Measurements from ENCODE around the gene RPS6KA4. TPM values are rescaled to one million over a fixed set of nuclear protein-coding genes. Genes with fewer than 3 reads are reported as not detected.

Gene RPS6KA4
- total RNA-seq, 6 donors from 2014 or later = 16.3 to 93.2 (median 46.7) TPM

- 17% methylated on average over 4 of the region's 7 CpGs; no CpG with 5 or more reads in 1 of the 2 donors for WGBS, 2 donors
Observed at GRCh38 chr11:64358536-64358906, 441 bp upstream of the RPS6KA4 start.

GRCh38 chr11:64359712-64360445, 917 bp downstream of the RPS6KA4 start:
- H3K9me3 ChIP-seq = no peaks in the 10 kb centered on the region
- peak overlapping the region; percentile 78 to 99 (median 84) for H3K4me3 ChIP-seq
- peaks cover 20 to 45% (median 39%) of the 10 kb centered on the region in 4 donors for H3K36me3 ChIP-seq
- DNase-seq (peak; percentile 29 to 88), ATAC-seq (ENCODE audit: low FRiP score in 2 of 2) (peak; percentile 3 to 6)
- H3K27ac ChIP-seq = peak overlapping the region in 3 of 4 donors; percentile 88 to 90 (median 90)
- H3K4me1 ChIP-seq = peaks cover 32 to 45% (median 37%) of the 10 kb centered on the region in 4 donors
- WGBS, 2 donors = 34 to 51% methylated on average over 13 to 22 of the region's 38 CpGs
- TF ChIP-seq CTCF (IDR thresholded peaks at IDR 0.05) = peak in 1 of 6 experiments; percentile 22
- TF ChIP-seq EP300 (IDR thresholded peaks at IDR 0.05) = no peak
- no peak for TF ChIP-seq POLR2A (IDR thresholded peaks at IDR 0.05)
- no peak for TF ChIP-seq POLR2AphosphoS5 (IDR thresholded peaks at IDR 0.05)
- H3K27me3 ChIP-seq = no peaks in the 10 kb centered on the region

More at GRCh38 chr11:64358536-64358906, 441 bp upstream of the RPS6KA4 start:
- Histone ChIP-seq H3K4me3 (peak overlapping the region; percentile 78 to 99 (median 84)), H3K27me3 (no peaks in the 10 kb centered on the region), H3K4me1 (peaks cover 32 to 49% (median 39%) of the 10 kb centered on the region in 4 donors), H3K27ac (peak overlapping the region; percentile 87 to 90 (median 89)), H3K36me3 (peaks cover 15 to 34% (median 29%) of the 10 kb centered on the region in 4 donors), H3K9me3 (no peaks in the 10 kb centered on the region)
- DNase-seq = no peak
- no peak for ATAC-seq (ENCODE audit: low FRiP score in 2 of 2)
- no peak for TF ChIP-seq POLR2AphosphoS5 (IDR thresholded peaks at IDR 0.05)
- TF ChIP-seq EP300 (IDR thresholded peaks at IDR 0.05) = no peak
- TF ChIP-seq CTCF (IDR thresholded peaks at IDR 0.05) = no peak
- no peak for TF ChIP-seq POLR2A (IDR thresholded peaks at IDR 0.05)

GRCh38 chr11:64360448-64360921, 1.5 kb downstream of the RPS6KA4 start:
- Histone ChIP-seq H3K27ac (no peak overlapping the region), H3K27me3 (no peaks in the 10 kb centered on the region), H3K4me1 (peaks cover 29 to 39% (median 33%) of the 10 kb centered on the region in 4 donors), H3K9me3 (no peaks in the 10 kb centered on the region), H3K4me3 (peak overlapping the region in 3 of 4 donors; percentile 78 to 99 (median 80)), H3K36me3 (peaks cover 20 to 51% (median 45%) of the 10 kb centered on the region in 4 donors)
- ATAC-seq (ENCODE audit: low FRiP score in 2 of 2) (no peak), DNase-seq (no peak)
- WGBS, 2 donors = 64 to 81% methylated on average over 12 to 13 of the region's 13 CpGs
- TF ChIP-seq EP300 (IDR thresholded peaks at IDR 0.05) (no peak), CTCF (IDR thresholded peaks at IDR 0.05) (no peak), POLR2AphosphoS5 (IDR thresholded peaks at IDR 0.05) (no peak), POLR2A (IDR thresholded peaks at IDR 0.05) (no peak)

GRCh38 chr11:64361659-64362058, 2.7 kb downstream of the RPS6KA4 start:
- peaks cover 23 to 63% (median 57%) of the 10 kb centered on the region in 4 donors for H3K36me3 ChIP-seq
- H3K27ac ChIP-seq = no peak overlapping the region
- peaks cover 25 to 36% (median 29%) of the 10 kb centered on the region in 4 donors for H3K4me1 ChIP-seq
- no peak for TF ChIP-seq EP300 (IDR thresholded peaks at IDR 0.05)
- TF ChIP-seq CTCF (IDR thresholded peaks at IDR 0.05) = no peak
- no peak for TF ChIP-seq POLR2AphosphoS5 (IDR thresholded peaks at IDR 0.05)
- TF ChIP-seq POLR2A (IDR thresholded peaks at IDR 0.05) = no peak
- no peaks in the 10 kb centered on the region for H3K27me3 ChIP-seq
- DNase-seq (peak in 1 of 2 donors; percentile 81), ATAC-seq (ENCODE audit: low FRiP score in 2 of 2) (no peak)
- H3K9me3 ChIP-seq = no peaks in the 10 kb centered on the region
- no peak overlapping the region for H3K4me3 ChIP-seq
- 95 to 96% methylated on average over 11 to 16 of the region's 18 CpGs for WGBS, 2 donors
